Measurements from ENCODE around the gene CFAP99. TPM values are rescaled to one million over a fixed set of nuclear protein-coding genes. Genes with fewer than 3 reads are reported as not detected.
"Not testable (repeated sequence)": the region's sequence is repeated elsewhere in the genome, so short reads cannot be mapped to it uniquely, and the experiment has no call there.

CFAP99 gene
- total RNA-seq, 1 experiment from 2014 or later = 0.16 TPM

GRCh38 chr4:2462218-2462991 lies 43.6 kb downstream of the CFAP99 start:
- POLR2A ChIA-PET = interaction anchor here (0.7 kb wide), 1 partner anchor 197 kb away, joined by 3 read pairs; no protein-coding TSS in a partner anchor
- H3K9me3 Mint-ChIP-seq (ENCODE audit: unreplicated experiment) = no peaks in the 10 kb centered on the region
- peaks cover 6% of the 10 kb centered on the region for H3K4me1 Mint-ChIP-seq (ENCODE audit: insufficient read depth, unreplicated experiment)
- no TSS peak for BruUV-seq (replicated peaks)
- CTCF ChIA-PET = interaction anchor here (0.6 to 0.7 kb wide), 2 partner anchors 191 to 268 kb away, joined by 3 to 4 read pairs; no protein-coding TSS in a partner anchor
- intact Hi-C loops (cut with micrococcal nuclease) = loop anchor here (1.0 to 5.0 kb wide), 3 partner anchors 180 to 242 kb away; partner anchors contain the start of genes HAUS3 and POLN
- H3K27me3 Mint-ChIP-seq (ENCODE audit: insufficient read depth, unreplicated experiment) = no peaks in the 10 kb centered on the region
- H3K4me3 Mint-ChIP-seq (ENCODE audit: unreplicated experiment) = peak overlapping the region; percentile 70
- TF ChIP-seq CTCF (IDR thresholded peaks at IDR 0.05; ENCODE audit: unreplicated experiment) = peak; percentile 48
- peak; percentile 52 for DNase-seq (ENCODE audit: unreplicated experiment)
- H3K27ac Mint-ChIP-seq (ENCODE audit: low read depth, unreplicated experiment) = no peak overlapping the region
- no peaks in the 10 kb centered on the region for H3K36me3 Mint-ChIP-seq (ENCODE audit: insufficient read depth, unreplicated experiment)

DNA sequence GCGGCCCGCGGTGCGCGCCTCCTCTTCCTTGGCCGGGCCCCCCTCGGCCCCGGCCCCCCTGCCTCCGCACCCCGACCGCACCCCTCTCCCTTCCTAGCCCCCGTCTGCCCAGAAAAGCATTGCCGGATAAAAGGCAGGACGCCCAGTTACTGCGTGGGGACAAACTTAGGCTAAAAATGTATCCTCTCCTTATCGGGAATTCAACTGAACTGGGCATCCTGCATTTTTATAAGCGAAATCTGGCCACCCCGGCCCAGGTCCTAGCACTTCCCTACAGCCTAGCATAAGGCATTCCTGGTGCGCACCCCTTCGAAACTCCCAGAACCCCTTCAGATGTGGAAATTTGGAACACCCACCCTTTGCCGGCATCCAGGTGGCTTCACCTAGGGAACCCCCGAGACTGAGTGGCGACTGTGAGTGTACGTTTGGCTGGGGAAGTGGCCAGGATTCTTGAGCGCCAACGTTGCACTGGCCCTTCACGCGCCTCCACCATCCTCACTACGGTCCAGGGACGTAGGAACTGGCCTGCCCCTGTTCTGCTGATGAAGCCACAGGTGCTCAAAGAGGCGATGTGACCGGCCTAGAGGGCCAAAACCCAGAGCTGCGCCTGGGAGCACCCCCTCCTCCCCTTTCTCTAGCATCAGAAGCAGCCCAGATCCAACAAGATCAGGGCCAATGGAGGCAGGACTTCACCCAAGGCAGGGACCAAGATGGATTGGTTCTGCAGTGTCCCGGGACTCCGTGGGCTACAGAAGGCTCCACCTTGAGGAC lies 44.4 kb downstream of the CFAP99 start:
- ChIA-PET POLR2A (interaction anchor here (0.7 to 1.9 kb wide), 2 partner anchors 198 to 243 kb away, joined by 3 to 7 read pairs; no protein-coding TSS in a partner anchor), CTCF (interaction anchor here (1.2 to 3.6 kb wide), 2 partner anchors 19 to 243 kb away, joined by 3 to 22 read pairs; no protein-coding TSS in a partner anchor)
- peaks cover 6% of the 10 kb centered on the region for H3K4me1 Mint-ChIP-seq (ENCODE audit: insufficient read depth, unreplicated experiment)
- no peaks in the 10 kb centered on the region for H3K27me3 Mint-ChIP-seq (ENCODE audit: insufficient read depth, unreplicated experiment)
- no peaks in the 10 kb centered on the region for H3K36me3 Mint-ChIP-seq (ENCODE audit: insufficient read depth, unreplicated experiment)
- peak overlapping the region; percentile 70 for H3K4me3 Mint-ChIP-seq (ENCODE audit: unreplicated experiment)
- H3K9me3 Mint-ChIP-seq (ENCODE audit: unreplicated experiment) = no peaks in the 10 kb centered on the region
- TF ChIP-seq CTCF (IDR thresholded peaks at IDR 0.05; ENCODE audit: unreplicated experiment) = no peak
- no peak overlapping the region for H3K27ac Mint-ChIP-seq (ENCODE audit: low read depth, unreplicated experiment)
- intact Hi-C loops (cut with micrococcal nuclease) = loop anchor here (1.0 to 5.0 kb wide), 3 partner anchors 181 to 243 kb away; partner anchors contain the start of genes HAUS3 and POLN
- no TSS peak for BruUV-seq (replicated peaks)
- no peak for DNase-seq (ENCODE audit: unreplicated experiment)

DNA sequence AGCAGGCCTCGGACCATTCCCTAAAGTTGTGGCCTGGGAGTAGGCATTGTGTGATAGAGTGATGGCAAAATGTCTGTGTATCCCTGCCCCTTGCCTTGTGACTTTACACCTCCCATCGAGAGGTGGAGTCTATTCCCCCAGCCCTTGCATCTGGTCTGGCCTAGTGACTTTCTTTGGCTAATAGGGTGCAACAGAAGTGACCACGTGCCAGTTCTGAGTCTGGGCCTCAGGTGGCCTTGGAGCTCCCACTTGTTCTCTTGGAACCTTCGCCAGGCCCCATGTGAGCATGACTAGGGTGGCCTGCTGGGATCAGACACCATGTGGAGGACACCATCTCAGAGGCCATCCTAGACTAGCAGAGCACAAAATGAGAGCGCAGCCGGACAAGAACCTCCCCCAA lies 46.3 kb downstream of the CFAP99 start:
- H3K27me3 Mint-ChIP-seq (ENCODE audit: insufficient read depth, unreplicated experiment) = no peaks in the 10 kb centered on the region
- no TSS peak for BruUV-seq (replicated peaks)
- peaks cover 8% of the 10 kb centered on the region for H3K4me1 Mint-ChIP-seq (ENCODE audit: insufficient read depth, unreplicated experiment)
- peaks cover 8% of the 10 kb centered on the region for H3K36me3 Mint-ChIP-seq (ENCODE audit: insufficient read depth, unreplicated experiment)
- no peak for DNase-seq (ENCODE audit: unreplicated experiment)
- ChIA-PET POLR2A (interaction anchor here (1.6 to 1.9 kb wide), 2 partner anchors 223 to 245 kb away, joined by 4 to 7 read pairs; partner anchors contain the start of genes HAUS3 and POLN), CTCF (interaction anchor here (0.6 to 3.6 kb wide), 5 partner anchors 15 to 922 kb away, joined by 3 to 22 read pairs (median 3); no protein-coding TSS in a partner anchor)
- no peak overlapping the region for H3K27ac Mint-ChIP-seq (ENCODE audit: low read depth, unreplicated experiment)
- no peaks in the 10 kb centered on the region for H3K9me3 Mint-ChIP-seq (ENCODE audit: unreplicated experiment)
- TF ChIP-seq CTCF (IDR thresholded peaks at IDR 0.05; ENCODE audit: unreplicated experiment) = no peak
- intact Hi-C loops (cut with micrococcal nuclease) = no loop called here
- no peak overlapping the region for H3K4me3 Mint-ChIP-seq (ENCODE audit: unreplicated experiment)

DNA sequence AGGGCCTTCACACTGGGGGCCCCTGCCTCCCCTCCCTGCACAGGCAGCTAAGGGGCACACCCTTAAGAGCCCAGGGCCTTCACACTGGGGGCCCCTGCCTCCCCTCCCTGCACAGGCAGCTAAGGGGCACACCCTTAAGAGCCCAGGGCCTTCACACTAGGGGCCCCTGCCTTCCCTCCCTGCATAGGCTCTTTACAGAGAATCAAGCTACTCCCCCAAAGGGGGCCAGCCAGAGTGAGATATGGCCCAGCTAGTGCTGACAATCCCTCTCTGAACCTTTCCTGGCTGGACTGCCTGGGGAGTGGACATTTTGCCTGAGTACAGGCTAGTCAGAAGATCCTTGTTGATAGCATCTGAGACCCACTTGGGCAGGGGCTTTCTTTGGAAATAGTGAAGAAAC lies 46.8 kb downstream of the CFAP99 start:
- H3K27me3 Mint-ChIP-seq (ENCODE audit: insufficient read depth, unreplicated experiment); H3K4me3 Mint-ChIP-seq (ENCODE audit: unreplicated experiment); H3K9me3 Mint-ChIP-seq (ENCODE audit: unreplicated experiment); DNase-seq (ENCODE audit: unreplicated experiment); intact Hi-C loops (cut with micrococcal nuclease); BruUV-seq (replicated peaks); H3K27ac Mint-ChIP-seq (ENCODE audit: low read depth, unreplicated experiment): not testable (repeated sequence)
- Mint-ChIP-seq H3K4me1 (ENCODE audit: insufficient read depth, unreplicated experiment) (peaks cover 13% of the 10 kb centered on the region), H3K36me3 (ENCODE audit: insufficient read depth, unreplicated experiment) (peaks cover 13% of the 10 kb centered on the region)
- ChIA-PET CTCF (interaction anchor here (0.6 to 3.6 kb wide), 6 partner anchors 15 to 417 kb away, joined by 3 to 22 read pairs (median 3); no protein-coding TSS in a partner anchor), POLR2A (interaction anchor here (1.6 kb wide), 1 partner anchor 223 kb away, joined by 4 read pairs; the partner anchor contains the start of genes HAUS3 and POLN)

All from MCF 10A (cell line).